ENCODE data around the gene MLLT1.

DNA sequence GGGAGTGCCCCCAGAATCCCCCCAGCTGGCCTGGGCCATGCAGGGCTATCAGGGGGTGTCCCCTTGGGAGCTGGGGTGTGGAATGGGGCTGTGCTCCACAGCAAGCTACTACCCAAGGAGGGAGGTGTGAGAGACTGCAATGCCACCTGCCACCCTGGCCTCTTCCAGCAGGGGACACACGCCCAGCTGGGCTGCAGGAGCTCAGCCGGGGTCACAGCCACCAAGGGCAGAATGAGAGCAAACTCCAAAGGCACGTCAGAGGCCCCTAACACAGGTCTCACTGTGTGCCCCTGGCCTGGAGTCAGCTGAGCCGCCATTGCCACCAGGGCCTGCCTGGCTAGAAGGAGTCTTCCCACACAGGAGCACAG, 55.5 kb downstream of the MLLT1 start:
- no peak for TF ChIP-seq POLR2A (IDR thresholded peaks at IDR 0.05)
- TF ChIP-seq, protein P1, sequence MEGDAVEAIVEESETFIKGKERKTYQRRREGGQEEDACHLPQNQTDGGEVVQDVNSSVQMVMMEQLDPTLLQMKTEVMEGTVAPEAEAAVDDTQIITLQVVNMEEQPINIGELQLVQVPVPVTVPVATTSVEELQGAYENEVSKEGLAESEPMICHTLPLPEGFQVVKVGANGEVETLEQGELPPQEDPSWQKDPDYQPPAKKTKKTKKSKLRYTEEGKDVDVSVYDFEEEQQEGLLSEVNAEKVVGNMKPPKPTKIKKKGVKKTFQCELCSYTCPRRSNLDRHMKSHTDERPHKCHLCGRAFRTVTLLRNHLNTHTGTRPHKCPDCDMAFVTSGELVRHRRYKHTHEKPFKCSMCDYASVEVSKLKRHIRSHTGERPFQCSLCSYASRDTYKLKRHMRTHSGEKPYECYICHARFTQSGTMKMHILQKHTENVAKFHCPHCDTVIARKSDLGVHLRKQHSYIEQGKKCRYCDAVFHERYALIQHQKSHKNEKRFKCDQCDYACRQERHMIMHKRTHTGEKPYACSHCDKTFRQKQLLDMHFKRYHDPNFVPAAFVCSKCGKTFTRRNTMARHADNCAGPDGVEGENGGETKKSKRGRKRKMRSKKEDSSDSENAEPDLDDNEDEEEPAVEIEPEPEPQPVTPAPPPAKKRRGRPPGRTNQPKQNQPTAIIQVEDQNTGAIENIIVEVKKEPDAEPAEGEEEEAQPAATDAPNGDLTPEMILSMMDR (IDR thresholded peaks at IDR 0.05): no peak

Measured in lower leg skin (tissue), 3 donors.